GM23248 (cell line): ENCODE data around the gene SEC14L1. TPM values are rescaled to one million over a fixed set of nuclear protein-coding genes. Genes with fewer than 3 reads are reported as not detected.

Experiments
- DNase-seq: peaks from one replicate; pipeline ENCODE4 v3.0.0-alpha.2; 2015
- H2AFZ ChIP-seq: fragments of 200-600 bp; sonication (generic); 2 replicates; pipeline ENCODE4 v1.6.1; 2016; ENCODE audit warnings: antibody characterized with exemption
- H3F3A ChIP-seq: fragments of 200-600 bp; sonication (generic); 2 replicates; pipeline ENCODE4 v1.6.1; 2016; ENCODE audit warnings: mild to moderate bottlenecking, antibody characterized with exemption, mixed run types; ENCODE audit not compliant: insufficient read depth
- H3K27ac ChIP-seq: fragments of 200-600 bp; sonication (generic); 2 replicates; pipeline ENCODE4 v1.5.1; 2016; ENCODE audit warnings: mild to moderate bottlenecking
- H3K27me3 ChIP-seq: fragments of 200-600 bp; sonication (generic); replicated peaks from 2 replicates; pipeline ENCODE4 v1.6.1; 2016; ENCODE audit warnings: mild to moderate bottlenecking; ENCODE audit not compliant: insufficient read depth
- H3K36me3 ChIP-seq: fragments of 200-600 bp; sonication (generic); 2 replicates; pipeline ENCODE4 v1.6.1; 2016; ENCODE audit warnings: low read depth, mild to moderate bottlenecking
- H3K4me1 ChIP-seq: fragments of 200-600 bp; sonication (generic); 2 replicates; pipeline ENCODE4 v1.6.1; 2016; ENCODE audit warnings: mild to moderate bottlenecking; ENCODE audit not compliant: insufficient read depth
- H3K4me2 ChIP-seq: fragments of 200-600 bp; sonication (generic); one replicate; pipeline ENCODE4 v1.6.1; 2016; ENCODE audit warnings: mild to moderate bottlenecking; ENCODE audit not compliant: unreplicated experiment
- H3K4me3 ChIP-seq: fragments of 200-600 bp; sonication (generic); 2 replicates; pipeline ENCODE4 v1.5.1; 2016; ENCODE audit warnings: mild to moderate bottlenecking
- H3K79me2 ChIP-seq: fragments of 200-600 bp; sonication (generic); 2 replicates; pipeline ENCODE4 v1.6.1; 2016; ENCODE audit warnings: mild to moderate bottlenecking; ENCODE audit not compliant: insufficient read depth
- H3K9ac ChIP-seq: fragments of 200-600 bp; sonication (generic); 2 replicates; pipeline ENCODE4 v1.6.1; 2016; ENCODE audit warnings: mild to moderate bottlenecking
- H3K9me2 ChIP-seq: fragments of 200-600 bp; sonication (generic); 2 replicates; pipeline ENCODE4 v1.6.1; 2016; ENCODE audit warnings: mixed run types, mild to moderate bottlenecking, moderate library complexity; ENCODE audit not compliant: insufficient read depth
- H3K9me3 ChIP-seq: fragments of 200-600 bp; sonication (generic); one replicate; pipeline ENCODE4 v1.6.1; 2017; ENCODE audit warnings: low read depth
- H4K20me1 ChIP-seq: fragments of 200-600 bp; sonication (generic); 2 replicates; pipeline ENCODE4 v1.6.0; 2016; ENCODE audit not compliant: insufficient read depth
- EZH2 ChIP-seq: fragments of 200-600 bp; sonication (generic); IDR thresholded peaks from 2 replicates; pipeline ENCODE4 v1.6.1; 2018; ENCODE audit warnings: antibody characterized with exemption, mild to moderate bottlenecking; ENCODE audit not compliant: insufficient read depth, poor library complexity, severe bottlenecking
- EZH2phosphoT487 ChIP-seq: fragments of 200-600 bp; sonication (generic); IDR thresholded peaks from 2 replicates; pipeline ENCODE4 v1.6.1; 2018; ENCODE audit warnings: antibody characterized with exemption, moderate library complexity, mild to moderate bottlenecking, low read depth; ENCODE audit not compliant: insufficient read depth
- WGBS, 2 experiments: methylation state at CpG; one replicate each; pipeline ENCODE4 v1.1.6; 2015 to 2017; ENCODE audit warnings: low lambda C conversion rate in 2 of 2, low coverage in 1 of 2; ENCODE audit errors: missing lambda C conversion rate in 2 of 2; 5-methylcytosine and 5-hydroxymethylcytosine counted together
- in situ Hi-C: fragments of 300-500 bp; cut with MboI; formaldehyde crosslinking; loops from 2 replicates; pipeline ENCODE4 v1.15.0; 2020
- polyA plus RNA-seq: library from polyadenylated mRNA; unstranded; fragments of >200 nt; fragmentation: Nextera tagmentation; extraction: Ambion mirVana; gene quantifications from 2 replicates; pipeline ENCODE4 v1.2.1, GENCODE V29; 2016
- total RNA-seq: library from RNA; depleted of rRNA; stranded (reverse); fragments of >200 nt; shearing (Covaris generic); gene quantifications from 2 replicates; pipeline ENCODE4 v1.2.3, GENCODE V29; 2014

SEC14L1 gene
- total and polyA plus RNA-seq, 2 experiments from 2014 or later = 24.4 to 26.8 TPM

- no peaks in the 10 kb centered on the region for H3K9me3 ChIP-seq
- TF ChIP-seq EZH2 (no peak), EZH2phosphoT487 (no peak)
- no peak overlapping the region for H3K27ac ChIP-seq
- no peak overlapping the region for H2AFZ ChIP-seq
- DNase-seq = no peak
- H4K20me1 ChIP-seq = no peaks in the 10 kb centered on the region
- WGBS, 2 experiments = 73 to 75% methylated on average over 13 of the region's 13 CpGs
- H3K9me2 ChIP-seq = no peaks in the 10 kb centered on the region
- H3K36me3 ChIP-seq = no peaks in the 10 kb centered on the region
- H3K9ac ChIP-seq = no peak overlapping the region
- H3F3A ChIP-seq = peaks cover 26% of the 10 kb centered on the region
- H3K27me3 ChIP-seq = no peaks in the 10 kb centered on the region
- no peak overlapping the region for H3K4me3 ChIP-seq
- in situ Hi-C loops = no loop called here
- H3K4me2 ChIP-seq = no peak overlapping the region
- H3K4me1 ChIP-seq = peaks cover 7% of the 10 kb centered on the region
- no peaks in the 10 kb centered on the region for H3K79me2 ChIP-seq
Measured at GRCh38 chr17:77237232-77238008, 96.7 kb downstream of the SEC14L1 start.

- Histone ChIP-seq H2AFZ (no peak overlapping the region), H3K9ac (no peak overlapping the region), H3K27me3 (no peaks in the 10 kb centered on the region), H3K9me2 (no peaks in the 10 kb centered on the region), H3K4me3 (no peak overlapping the region), H3K4me2 (no peak overlapping the region), H3K36me3 (no peaks in the 10 kb centered on the region), H3K27ac (no peak overlapping the region), H3K79me2 (no peaks in the 10 kb centered on the region), H3K4me1 (no peaks in the 10 kb centered on the region), H3F3A (peaks cover 4% of the 10 kb centered on the region; the same call in 1 of the 2 replicates), H4K20me1 (no peaks in the 10 kb centered on the region), H3K9me3 (no peaks in the 10 kb centered on the region)
- no peak for DNase-seq
- TF ChIP-seq EZH2 = no peak
- no peak for TF ChIP-seq EZH2phosphoT487
- WGBS, 2 experiments = 92 to 93% methylated on average over 15 of the region's 15 CpGs
- in situ Hi-C loops = no loop called here
Measured at GRCh38 chr17:77240976-77241375, 100.2 kb downstream of the SEC14L1 start.

DNA sequence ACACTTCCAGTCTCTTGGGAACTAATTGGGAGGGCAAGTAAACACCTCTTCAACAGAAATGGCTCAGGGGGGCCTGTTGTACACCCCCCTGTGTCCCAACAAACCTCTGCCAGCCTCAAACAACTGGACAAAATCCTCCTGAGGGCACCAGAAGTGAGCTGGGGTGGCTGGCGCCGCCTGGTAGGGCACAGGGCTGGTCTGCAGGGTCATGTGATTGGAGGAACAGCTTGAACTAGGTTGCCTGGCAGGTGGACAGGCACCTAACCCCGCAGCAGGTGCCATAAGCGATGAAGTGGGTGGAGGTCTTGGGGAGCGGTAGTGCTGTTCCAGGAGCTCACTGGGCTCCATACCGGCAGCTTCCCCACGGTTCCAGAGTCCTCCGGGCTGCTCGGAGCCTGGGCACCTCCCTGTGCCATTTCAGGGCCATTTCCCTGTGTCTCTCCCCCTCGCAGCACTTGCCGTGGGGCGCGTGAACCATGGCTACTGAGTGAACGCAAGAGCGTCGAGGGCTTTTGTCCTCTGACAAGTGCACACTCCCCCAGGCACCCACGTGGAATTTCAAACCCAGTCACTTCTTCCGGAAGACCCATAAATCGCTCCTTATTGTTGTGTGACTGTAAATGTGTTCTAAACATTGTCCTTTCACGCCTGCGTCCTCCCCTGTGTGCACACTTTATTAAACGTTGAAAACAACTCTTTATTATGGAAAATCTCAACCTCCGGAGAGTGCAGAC lies 101.5 kb downstream of the SEC14L1 start:
- Histone ChIP-seq H3K4me1 (no peaks in the 10 kb centered on the region), H3K79me2 (no peaks in the 10 kb centered on the region), H4K20me1 (no peaks in the 10 kb centered on the region), H3K27me3 (no peaks in the 10 kb centered on the region), H3K9me3 (no peaks in the 10 kb centered on the region), H3K4me2 (no peak overlapping the region), H3K4me3 (no peak overlapping the region), H2AFZ (peak overlapping the region; percentile 42; the same call in 1 of the 2 replicates), H3K36me3 (no peaks in the 10 kb centered on the region), H3K27ac (no peak overlapping the region), H3K9me2 (no peaks in the 10 kb centered on the region), H3K9ac (no peak overlapping the region), H3F3A (0 out of 2 replicates have a peak, but pooled peaks cover 4% of the 10 kb centered on the region)
- DNase-seq = no peak
- WGBS, 2 experiments = 44% methylated on average over 22 to 23 of the region's 23 CpGs
- in situ Hi-C loops = no loop called here
- no peak for TF ChIP-seq EZH2phosphoT487
- TF ChIP-seq EZH2 = no peak

DNA sequence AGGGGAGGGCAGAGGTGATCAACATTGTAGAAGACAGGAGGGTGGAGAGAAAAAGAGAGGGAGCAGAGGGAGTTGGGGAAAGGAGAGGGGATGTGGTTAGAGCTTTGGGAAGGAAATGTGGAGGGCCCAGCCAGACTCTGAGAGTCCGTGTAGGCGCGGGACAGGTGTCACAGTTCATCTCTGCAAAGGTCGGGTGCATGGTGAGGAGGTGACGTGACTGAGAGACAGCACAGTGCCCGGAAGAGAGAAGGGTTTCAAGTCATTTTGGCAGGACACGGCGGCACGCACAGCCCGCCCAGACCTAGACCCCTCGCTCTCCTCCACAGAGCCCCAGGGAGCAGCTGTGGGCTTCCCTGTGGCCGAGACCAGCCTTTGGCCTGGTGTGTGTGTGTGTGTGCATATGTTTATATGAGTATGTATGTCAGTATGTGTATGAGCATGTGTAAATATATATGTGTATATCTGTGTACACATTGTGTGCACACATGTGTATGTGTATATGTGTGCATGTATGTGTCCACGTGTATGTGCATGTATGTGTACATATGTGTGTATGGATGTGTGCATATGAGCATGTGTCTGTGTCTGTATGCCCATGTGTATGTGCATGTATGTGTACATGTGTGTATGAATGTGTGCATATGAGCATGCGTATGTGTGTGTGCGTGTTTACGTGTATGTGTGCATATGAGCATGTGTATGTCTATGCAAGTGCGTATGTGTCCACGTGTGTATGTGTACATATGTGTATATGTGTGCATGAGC lies 104.6 kb downstream of the SEC14L1 start:
- 77 to 83% methylated on average over 14 to 18 of the region's 18 CpGs for WGBS, 2 experiments
- no peaks in the 10 kb centered on the region for H3K9me3 ChIP-seq
- no peak overlapping the region for H3K27ac ChIP-seq
- no peak overlapping the region for H3K4me2 ChIP-seq
- no peak for DNase-seq
- no peaks in the 10 kb centered on the region for H3K79me2 ChIP-seq
- in situ Hi-C loops = no loop called here
- no peaks in the 10 kb centered on the region for H3K27me3 ChIP-seq
- no peaks in the 10 kb centered on the region for H3K4me1 ChIP-seq
- H3K4me3 ChIP-seq = no peak overlapping the region
- no peaks in the 10 kb centered on the region for H3K36me3 ChIP-seq
- H2AFZ ChIP-seq = no peak overlapping the region
- TF ChIP-seq EZH2phosphoT487 (no peak), EZH2 (no peak)
- H3K9me2 ChIP-seq = no peaks in the 10 kb centered on the region
- H3K9ac ChIP-seq = no peak overlapping the region
- no peaks in the 10 kb centered on the region for H4K20me1 ChIP-seq
- 0 out of 2 replicates have a peak, but pooled peaks cover 4% of the 10 kb centered on the region for H3F3A ChIP-seq
